Ureter (tissue), 1 donor: ENCODE data around the gene DVL2. TPM values are rescaled to one million over a fixed set of nuclear protein-coding genes. Genes with fewer than 3 reads are reported as not detected.
A peak's percentile ranks its signal among the peaks of the same experiment; 100 is the strongest.

Experiments used
- DNase-seq: peaks from one replicate; pipeline ENCODE4 v3.0.0-alpha.2; 2020; ENCODE audit warnings: low spot score
- total RNA-seq: library from RNA; stranded (reverse); gene quantifications from one replicate; pipeline ENCODE4 v1.2.4, GENCODE V29; 2023
- donor health status: DM: yes; HTN: yes; CAD: no.

Gene DVL2
- total RNA-seq, 1 donor from 2014 or later = 38.4 TPM

DNA sequence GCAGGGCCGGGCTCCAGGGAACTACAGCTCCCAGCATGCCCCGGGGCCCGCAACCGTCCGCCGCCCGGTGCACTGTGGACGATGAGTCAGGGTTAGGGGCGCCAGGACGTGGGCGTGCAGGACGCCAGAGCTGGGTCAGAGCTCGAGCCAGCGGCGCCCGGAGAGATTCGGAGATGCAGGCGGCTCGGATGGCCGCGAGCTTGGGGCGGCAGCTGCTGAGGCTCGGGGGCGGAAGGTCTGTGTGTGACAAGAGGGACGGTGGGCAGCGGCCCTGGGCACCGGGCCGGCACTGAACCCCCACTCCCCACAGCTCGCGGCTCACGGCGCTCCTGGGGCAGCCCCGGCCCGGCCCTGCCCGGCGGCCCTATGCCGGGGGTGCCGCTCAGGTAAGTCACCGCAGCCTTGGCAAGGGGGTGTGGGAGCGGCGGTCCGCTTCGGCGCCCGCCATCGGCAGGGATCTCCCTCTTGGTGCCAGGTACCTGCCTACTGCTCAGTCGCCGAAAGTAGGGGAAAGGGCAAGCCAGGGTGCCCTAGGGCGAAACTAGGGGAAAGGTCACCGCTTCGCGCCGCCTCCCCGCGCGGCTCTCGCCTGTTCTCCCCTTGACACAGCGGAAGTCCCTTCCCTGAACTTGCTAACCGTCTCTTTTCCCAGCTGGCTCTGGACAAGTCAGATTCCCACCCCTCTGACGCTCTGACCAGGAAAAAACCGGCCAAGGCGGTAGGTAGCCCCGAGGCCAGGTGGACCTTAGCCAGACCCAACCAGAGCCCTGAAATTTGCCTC is 14.3 kb downstream of the DVL2 start, which contains the start of the genes ACADVL and DLG4:
ACADVL (plus strand) TSS at position 127 of the 781 bp plus-strand sequence; CDS start at position 174, 47 bp downstream.
DLG4 (minus strand) TSS at position 25 of the 781 bp plus-strand sequence.
- DNase-seq = peak; percentile 92

DNA sequence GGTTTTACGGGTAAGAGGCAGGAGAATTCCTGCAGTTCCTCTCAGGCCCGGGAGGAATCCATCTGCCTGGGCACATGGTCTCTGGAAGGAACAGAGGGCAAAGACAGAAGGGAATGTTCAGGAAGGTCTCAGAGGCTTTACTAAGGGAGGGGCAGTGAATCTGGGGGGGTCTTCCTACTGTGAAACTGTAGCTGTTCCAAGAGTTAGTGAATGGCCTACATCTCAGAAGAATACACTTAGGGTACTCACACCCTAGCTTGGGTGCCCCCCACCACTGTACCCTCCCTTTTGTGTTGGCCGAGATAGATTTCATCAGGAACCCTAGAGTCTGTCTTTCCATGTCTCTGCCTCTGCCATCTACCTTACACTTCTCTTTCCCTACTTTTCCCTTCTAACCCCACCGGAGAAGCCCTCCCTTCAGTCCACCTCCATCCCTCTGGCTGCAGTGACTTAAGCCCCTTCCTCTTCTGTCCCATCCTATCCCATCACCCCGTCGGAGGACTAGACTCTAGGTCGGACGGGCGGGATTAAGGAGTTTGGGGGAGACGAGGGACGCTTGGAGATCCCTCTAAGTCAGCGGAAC is 15.0 kb downstream of the DVL2 start:
- no peak for DNase-seq

DNA sequence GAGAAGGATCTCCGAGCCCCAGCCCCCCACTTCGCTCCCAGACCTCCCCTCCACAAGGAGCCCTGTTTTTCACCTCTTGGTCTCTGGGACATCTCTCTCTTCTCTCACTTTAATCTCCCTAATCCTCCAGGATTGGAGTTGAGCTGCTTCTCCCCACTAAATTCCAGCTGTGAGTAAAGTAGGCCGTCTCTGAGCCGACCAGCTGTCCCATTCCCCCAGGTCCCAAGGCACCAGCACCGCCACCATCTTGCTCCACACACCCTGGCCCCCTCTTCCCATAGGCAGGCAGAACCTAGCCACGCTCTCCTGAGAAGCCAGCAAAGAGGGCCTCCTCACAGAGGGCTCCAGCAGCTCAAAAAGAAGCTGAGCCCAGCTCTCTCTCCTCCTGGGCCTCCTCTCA is 15.6 kb downstream of the DVL2 start:
- no peak for DNase-seq

DNA sequence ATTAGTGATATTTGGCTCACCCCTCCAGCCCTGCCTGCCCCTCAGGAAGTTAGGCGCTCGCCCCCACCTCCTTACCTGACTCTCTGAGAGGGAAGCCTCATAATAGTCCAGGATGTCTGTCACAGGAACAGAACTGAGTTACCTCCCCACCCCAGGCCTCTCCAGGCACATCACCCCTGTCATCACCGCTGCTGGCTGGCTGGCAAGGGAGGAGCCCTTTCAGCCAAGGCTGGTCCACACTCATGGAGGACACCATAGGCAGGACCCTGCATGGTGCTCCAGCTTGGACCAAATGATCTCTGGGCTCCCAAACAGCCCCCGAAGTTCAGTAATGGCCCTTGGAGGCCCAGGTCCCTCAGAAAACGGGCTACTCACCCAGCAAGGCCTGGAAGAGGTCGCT is 16.2 kb downstream of the DVL2 start:
- no peak for DNase-seq

DNA sequence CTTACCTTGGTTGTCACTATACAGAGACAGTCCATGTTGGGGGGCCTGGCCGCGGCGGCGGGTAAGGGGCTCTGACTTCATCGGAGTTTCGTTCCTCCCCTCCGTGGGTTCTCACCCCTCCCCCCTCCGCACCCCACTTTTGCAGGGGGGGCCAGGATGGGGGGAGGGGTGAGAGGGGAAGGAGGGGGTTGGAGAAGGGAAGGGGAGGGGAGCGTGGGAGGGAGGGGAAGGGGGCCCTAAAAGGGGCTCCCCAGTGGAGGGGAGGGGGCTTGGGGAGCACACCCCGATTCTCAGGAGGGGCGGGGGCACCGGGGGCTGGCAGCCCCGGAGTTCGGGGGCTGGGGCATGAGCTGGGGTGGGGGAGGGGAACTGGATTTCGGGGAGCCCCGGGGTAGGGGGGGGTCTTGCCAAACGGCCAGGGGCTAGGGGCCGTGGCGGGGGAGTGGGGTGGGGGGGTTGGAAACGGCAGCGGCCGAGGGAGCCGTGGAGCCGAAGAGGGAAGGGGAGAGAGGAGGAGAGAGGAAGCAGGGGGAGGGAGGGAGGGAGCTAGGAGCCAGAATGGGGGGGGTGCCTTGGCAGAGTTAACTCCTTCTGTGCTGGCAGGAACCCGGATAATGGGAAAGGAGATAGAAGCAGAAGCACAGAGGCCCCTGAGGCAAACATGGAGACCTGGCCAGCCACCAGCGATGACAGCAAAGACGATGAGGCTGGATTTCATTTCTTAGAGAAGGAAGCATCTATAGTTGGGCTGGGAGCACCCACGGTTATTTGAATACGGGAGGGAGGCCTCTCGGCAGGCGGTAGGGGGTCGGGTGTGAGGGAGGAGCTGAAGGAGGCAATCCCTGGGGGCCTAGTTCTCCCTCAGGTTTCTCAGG is 17.0 kb downstream of the DVL2 start:
- DNase-seq = peak; percentile 78

DNA sequence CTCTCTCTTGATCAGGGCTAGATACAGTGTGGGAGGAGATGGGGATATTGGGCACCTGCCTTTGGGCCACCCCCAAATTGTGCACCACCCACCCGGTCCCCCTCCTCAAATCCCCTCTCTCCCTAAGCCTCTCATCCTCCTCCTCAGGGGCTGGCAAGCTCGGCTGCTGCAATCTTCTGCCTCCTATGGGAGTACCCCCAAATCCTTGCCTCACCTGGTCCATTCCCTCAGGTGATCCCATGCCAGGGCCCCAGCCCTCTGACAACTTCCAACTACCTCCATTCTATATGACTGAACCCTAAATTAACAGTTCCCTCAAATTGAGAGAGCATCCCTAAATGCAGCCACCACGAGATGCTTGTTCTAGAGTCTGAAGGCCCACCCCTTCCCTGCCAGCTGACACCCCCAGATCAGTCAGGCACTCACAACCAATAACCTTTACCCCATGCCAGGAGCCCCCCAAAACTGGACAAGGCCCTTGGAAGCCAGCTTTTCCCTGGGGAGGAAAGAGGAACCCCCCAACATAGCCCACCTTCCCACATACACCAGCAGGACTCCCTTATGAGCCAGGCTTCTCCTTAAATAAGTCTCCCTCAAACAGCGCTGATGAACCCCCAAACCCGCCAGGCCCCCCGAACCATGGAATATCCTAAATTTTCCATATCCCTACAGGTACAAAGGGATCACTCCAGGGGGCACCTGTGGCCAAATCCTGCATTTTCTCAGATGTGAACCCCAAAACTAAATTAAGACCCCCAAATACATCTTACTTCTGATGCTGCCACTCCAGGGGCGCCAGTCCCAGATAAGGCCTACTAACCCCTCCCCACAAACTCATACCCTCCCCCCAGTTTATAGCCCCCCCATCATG is 17.8 kb downstream of the DVL2 start:
- no peak for DNase-seq

DNA sequence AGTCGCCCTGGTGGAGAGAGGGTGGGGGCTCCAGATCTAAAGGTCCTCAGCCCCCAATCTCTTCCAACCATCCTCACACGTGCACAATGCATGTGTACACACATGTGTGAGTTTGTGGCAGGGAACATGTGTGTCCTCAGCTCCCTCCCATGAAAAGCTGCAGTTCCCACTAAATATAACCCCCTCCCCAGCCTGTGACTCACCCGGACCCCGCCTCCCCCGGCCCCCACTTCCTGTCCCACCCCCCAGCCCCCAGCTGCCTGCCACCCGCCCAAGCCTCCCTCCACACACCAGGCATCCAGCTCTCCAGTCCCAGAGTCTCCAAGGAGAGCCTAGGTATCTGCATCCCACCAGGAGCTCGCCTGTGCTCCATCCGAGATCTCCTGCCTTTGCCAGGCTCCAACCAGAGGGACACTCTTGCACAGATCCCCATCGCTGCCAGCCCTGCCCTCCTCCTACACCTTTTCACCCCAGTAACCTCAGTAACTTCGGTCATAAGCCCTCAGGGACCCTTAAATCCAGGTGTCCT is 18.6 kb downstream of the DVL2 start:
- DNase-seq = no peak

DNA sequence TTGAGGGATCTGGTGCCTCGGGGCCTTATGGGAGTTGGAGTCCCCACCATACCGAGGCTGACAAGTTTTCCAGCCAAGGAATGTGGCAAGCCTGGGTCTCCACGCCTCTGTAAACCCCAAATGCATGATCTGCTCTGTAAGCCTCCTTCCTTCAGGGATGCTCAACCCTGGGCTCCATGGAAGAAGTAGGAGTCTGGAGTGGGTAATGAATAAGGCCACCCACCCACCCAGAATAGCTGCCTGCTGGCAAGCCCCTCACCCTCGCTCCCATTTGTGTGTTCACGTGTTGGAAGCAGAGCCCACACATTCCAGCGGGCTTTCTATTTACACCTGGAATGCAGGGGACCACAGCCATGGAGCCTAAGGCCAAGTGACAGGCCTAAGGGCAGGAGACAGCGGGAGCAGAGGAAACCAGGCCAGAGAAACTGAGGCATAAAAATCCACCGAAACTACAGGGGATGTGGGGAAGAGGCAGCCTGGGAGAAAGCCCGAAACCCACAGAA is 19.1 kb downstream of the DVL2 start:
- no peak for DNase-seq

DNA sequence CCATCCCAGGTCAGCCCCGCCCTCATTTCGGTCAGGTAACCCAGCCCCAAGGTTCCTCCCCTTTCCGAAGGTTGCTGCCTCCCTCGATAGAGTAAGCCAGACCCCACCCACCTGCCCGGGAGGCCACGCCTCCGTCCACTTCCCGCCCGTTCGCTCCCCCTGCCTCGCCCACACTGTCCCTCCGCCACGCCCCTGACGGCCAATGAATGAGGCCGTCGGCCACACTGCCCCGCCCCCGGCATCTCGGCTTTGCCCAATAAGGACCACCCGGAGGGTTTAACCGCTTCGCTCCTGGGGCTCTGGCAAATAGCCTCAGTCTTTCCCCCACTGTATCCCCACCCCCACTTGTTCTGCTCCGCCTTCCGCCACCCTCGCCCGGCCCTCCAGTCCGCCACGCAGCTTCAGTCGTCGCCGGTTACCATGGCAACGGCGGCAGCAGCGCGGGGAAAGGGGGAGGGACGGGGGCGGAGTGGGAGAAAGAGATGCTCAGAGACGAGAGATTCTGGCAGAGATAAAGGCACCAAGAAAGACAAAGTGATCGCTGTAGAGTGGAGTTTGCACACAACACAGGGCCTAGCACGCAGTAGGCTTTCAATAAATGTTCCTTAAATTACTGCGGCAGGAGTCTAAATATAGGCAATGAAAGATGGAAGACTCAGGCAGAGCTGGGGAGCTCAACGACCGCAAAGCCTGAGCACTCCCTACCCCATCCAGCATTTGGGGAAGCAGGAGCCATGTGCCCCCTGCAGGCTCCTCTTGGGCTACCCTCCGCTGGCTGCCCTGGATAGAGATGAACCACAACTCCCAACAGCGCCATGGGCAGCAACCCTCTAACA is 19.8 kb downstream of the DVL2 start:
- peak; percentile 99 for DNase-seq

DNA sequence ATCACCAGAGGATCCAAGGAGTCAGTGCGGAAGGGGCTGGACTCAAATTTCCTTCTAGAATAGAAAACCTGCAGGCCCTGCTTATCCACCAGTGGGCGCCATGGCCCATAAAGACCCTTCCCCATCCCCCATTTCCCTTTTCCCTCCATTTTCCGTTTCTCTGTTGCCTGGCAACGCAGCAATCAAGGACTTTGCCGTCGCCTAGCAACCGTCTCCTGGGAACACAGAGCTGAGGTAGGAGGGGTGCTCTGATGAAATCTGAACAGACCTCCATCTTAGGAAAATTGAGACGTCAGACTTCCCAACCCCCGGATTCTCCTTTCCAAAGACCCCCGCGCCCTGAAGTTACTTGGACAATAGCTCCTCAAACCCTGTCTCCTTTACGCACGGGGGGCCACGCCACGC is 20.4 kb downstream of the DVL2 start:
- no peak for DNase-seq

DNA sequence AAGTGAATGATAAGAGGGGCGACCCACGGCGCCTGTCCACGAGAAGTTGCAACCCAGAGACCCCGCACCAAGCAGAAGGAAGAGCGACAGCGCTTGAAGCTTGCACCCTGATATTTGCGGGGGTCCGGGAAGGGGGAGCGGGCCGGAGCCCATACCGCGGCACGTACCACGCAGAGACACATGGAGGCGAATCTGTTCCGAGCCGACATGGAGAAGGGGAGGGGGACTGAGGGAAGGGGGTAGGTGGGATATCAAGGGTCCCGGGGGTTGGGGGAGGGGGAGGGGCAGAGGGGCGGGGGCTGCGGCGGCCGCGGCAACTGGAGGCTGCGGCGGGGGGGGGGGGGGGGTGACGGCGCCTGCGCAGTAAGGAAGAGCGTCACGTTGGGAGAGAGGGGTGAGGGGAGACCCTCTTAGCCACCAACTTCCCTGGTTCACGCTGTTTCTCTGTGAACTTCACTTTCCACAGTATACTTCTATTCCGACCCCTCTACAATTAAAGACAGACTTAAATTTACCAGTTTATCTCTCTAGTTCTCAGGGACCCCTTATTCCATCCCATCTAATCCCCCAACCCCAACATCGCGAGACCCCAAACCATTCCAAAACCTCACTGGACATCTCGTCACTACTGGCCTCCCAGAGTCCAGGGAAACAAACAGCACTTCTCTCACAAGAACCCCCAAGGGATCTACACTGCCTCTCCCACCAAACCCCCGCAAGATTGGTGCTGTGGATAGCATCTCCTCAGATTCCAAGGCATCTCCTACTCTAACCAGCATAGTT is 22.6 kb downstream of the DVL2 start:
- no peak for DNase-seq

DNA sequence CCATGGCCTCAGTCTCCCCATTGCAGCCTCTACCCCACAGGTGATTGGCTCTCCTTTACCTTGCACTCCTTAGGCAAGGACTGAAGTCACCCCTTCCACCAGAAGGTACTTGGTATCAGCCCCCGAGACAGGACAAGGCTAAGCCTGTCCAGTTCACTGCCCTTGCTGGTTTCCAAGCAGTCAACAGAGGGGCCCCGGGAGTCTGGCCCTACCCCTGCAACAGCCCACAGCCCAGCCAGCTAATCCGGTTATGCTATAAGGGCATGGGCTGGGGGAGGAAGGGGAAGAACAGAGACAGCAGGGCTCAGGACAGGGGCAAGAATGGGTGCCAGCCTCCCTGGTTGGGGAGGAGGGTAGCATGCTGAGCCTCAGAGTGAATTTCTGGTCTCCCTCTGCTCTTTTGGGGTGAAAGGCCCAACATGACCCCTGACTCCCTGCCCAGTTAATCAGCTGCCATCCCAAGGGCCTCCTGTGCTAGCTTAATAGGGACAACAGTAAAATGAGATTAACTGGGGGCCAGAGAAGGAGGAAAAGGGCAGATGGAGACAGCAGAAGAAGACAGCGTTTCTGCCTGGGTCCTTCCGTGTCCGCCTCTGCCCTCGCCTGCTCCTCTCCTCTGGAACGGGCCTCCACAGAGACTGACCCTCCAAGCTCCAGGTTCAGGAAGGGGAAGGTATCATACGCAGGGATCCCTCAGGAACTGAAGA is 25.4 kb downstream of the DVL2 start:
- no peak for DNase-seq

DNA sequence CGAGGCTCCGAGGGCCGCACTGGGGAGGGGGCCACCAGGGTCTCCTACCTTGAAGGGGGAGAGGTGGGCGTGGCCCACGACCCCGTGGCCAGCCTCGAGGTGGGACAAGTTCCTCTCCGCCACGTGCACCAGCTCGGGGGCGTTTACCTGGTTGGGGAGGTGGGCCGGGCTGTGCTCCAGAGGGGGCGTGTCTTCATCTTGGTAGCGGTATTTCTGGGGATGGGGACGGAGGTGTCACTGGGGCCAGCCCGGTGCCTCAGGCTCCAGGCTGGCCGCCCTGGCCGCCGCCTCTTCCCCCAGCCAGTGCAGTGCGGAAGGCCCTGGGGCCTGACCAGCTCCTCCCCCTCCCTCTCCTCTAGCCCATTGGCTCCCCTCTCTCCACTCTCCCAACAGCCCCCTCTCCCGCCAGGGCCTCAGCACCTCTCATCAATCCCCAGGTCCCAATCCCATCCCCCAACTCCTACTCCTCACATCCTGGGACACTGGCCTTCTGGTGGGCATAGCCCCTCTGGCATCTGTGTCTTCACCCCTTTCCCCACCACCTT is 26.2 kb downstream of the DVL2 start:
- DNase-seq = no peak

DNA sequence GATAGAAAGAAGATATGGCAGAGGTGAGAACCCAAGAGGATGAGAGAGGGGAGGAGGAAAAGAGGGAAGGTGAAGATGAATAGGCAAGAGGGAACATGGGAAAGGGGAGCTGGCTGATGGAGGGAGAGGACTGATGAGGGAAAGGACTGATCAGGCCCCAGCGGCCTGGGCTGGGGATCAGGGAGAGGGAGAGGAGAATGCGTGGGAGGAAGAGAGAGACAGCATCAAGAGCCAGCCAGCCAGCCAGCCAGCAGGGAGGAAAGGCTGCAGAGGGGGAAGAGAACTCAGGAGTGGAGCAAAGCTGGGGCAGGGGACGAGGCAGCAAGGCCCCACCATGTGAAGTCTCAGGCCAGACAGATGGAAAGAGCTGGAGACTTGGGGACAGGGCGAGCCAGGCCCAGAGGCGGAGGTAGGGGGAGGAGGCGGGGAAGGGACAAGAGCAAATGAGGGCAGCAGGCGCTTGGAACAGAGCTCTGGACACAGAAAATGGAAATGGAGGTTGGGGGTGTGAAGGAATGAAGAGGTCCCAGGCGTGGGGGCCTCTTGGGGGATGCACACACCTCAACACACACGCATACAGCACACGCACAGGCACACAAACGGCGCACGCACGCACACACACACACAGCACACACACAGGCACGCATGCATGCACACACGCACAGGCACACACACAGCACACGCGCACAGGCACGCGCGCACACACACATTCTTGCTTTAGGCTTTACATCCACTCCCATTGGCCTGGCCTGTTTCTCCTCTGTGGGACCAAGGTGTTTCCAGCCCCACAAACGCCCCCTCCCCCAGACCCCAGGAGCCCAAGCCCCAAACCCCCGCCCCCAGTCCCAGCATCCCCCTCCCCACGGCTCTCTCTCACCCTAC is 27.0 kb downstream of the DVL2 start:
- DNase-seq = no peak

DNA sequence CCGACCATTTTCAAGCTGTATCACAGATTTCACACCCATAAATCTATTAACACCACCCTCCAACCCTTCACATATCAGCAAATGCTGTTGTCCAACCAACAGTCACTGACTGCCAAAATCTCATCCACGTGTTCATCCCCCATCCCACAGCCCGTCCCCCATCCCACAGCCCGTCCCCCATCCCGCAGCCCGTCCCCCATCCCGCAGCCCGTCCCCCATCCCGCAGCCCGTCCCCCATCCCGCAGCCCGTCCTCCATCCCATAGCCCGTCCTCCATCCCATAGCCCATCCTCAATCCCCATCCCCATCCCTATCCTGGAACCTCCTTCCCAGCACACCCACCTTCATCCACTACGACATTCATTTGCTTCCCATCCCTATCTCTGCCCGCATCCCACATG is 28.8 kb downstream of the DVL2 start:
- no peak for DNase-seq

DNA sequence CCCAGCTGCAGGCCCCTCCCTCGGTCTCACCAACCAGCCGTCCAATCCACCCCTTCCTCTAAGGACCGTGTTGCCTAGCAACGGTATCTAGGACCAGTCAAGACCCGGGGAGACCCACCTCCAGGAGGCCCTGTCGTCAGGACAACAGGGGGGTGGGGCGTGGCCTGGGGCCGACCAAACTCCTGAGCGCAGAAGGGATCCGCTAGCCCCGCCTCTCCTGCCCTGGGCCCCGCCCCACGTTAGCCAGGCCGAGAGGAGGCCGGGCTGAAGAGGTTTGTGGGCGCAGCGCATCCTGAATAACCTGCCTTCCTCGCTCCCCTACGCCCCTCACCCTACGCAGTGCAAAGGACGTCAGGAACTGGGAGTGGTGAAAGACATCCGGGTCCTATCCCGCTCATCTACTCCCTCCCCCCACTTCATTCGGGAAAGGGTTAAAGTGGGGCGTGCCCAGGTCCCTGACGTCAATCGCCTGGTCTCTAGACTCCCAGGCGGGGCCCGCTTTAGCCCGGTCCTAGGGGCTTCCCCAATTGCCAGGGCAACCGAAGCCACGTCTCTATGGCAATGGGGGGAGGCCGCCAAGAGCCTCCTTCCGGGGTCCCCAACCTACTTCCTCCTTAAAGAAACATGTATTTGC is 29.4 kb downstream of the DVL2 start:
- peak; percentile 91 for DNase-seq

DNA sequence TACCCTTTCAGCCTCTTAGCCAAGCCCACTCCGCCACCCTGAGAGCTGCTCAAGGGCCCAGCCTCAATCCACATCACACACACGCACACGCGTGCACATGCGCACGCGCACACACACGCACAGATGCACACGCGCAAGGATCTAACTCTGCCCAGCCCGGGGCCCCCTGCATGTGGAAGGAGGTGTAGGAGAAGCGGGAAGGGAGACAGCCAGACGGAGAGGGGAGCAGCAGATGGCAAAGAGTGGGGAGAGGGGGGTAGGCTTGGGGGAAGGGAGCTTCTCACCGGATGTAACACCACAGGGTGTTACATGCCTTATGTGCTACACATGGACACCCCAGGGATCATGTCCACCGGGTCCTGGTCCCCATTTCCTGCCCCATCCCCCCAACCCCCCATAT is 30.0 kb downstream of the DVL2 start:
- no peak for DNase-seq
